Caco-2 (cell line): Measurements from ENCODE around the gene GOLGA6L2. TPM values are rescaled to one million over a fixed set of nuclear protein-coding genes. Genes with fewer than 3 reads are reported as not detected.
"Not testable (repeated sequence)": the region's sequence is repeated elsewhere in the genome, so short reads cannot be mapped to it uniquely, and the experiment has no call there.

Experiments
- BruUV-seq: library from RNA; stranded (reverse); fragments of 400-500 nt; replicated peaks from 2 replicates; lab custom pipeline; 2021; lab: Mats Ljungman, UMichigan
- CTCF ChIA-PET: fragments of 300-600 bp; sonication (Branson Sonifier 250); formaldehyde crosslinking; loops from one replicate; lab custom pipeline; 2022; ENCODE audit warnings: antibody characterized with exemption; lab: Charles Lee
- POLR2A ChIA-PET: fragments of 300-600 bp; sonication (Branson Sonifier 250); formaldehyde crosslinking; loops from one replicate; lab custom pipeline; 2022; ENCODE audit warnings: antibody characterized with exemption; lab: Charles Lee
- DNase-seq, 2 experiments: peaks; one replicate each; pipeline versions ENCODE4 v3.0.0 to v3.0.0-alpha.2; 2020 to 2022
- H3K27me3 ChIP-seq: replicated peaks from 2 replicates; pipeline ENCODE4 v1.6.0; 2011; ENCODE audit warnings: low read length; ENCODE audit not compliant: control insufficient read depth, insufficient read depth
- H3K36me3 ChIP-seq: 2 replicates; pipeline ENCODE4 v1.5.1; 2011; ENCODE audit warnings: low read length; ENCODE audit not compliant: control insufficient read depth, insufficient read depth
- H3K4me1 ChIP-seq: fragments of 250-450 bp; sonication (Bioruptor Pico); 2 replicates; pipeline ENCODE4 v1.5.1; 2020; ENCODE audit warnings: mild to moderate bottlenecking
- H3K4me3 ChIP-seq: 2 replicates; pipeline ENCODE4 v1.5.1; 2011; ENCODE audit warnings: low read depth, mild to moderate bottlenecking, control low read depth, low read length
- H3K9me3 ChIP-seq: fragments of 250-450 bp; sonication (Bioruptor Pico); 2 replicates; pipeline ENCODE4 v1.5.1; 2020; ENCODE audit warnings: mild to moderate bottlenecking, moderate library complexity
- H3K27ac Mint-ChIP-seq: one replicate; pipeline ENCODE4 v1.8.0; 2022; ENCODE audit warnings: mixed read lengths; ENCODE audit not compliant: unreplicated experiment
- H3K27me3 Mint-ChIP-seq: one replicate; pipeline ENCODE4 v1.8.0; 2022; ENCODE audit warnings: mixed read lengths; ENCODE audit not compliant: insufficient read depth, unreplicated experiment
- H3K36me3 Mint-ChIP-seq: one replicate; pipeline ENCODE4 v1.8.0; 2022; ENCODE audit warnings: mild to moderate bottlenecking, mixed read lengths; ENCODE audit not compliant: insufficient read depth, unreplicated experiment
- H3K4me1 Mint-ChIP-seq: one replicate; pipeline ENCODE4 v1.8.0; 2022; ENCODE audit warnings: low read depth, mixed read lengths; ENCODE audit not compliant: unreplicated experiment
- H3K4me3 Mint-ChIP-seq: one replicate; pipeline ENCODE4 v1.8.0; 2022; ENCODE audit warnings: mild to moderate bottlenecking, moderate library complexity, mixed read lengths; ENCODE audit not compliant: unreplicated experiment
- H3K9me3 Mint-ChIP-seq: one replicate; pipeline ENCODE4 v1.8.0; 2022; ENCODE audit warnings: mixed read lengths; ENCODE audit not compliant: unreplicated experiment
- CTCF ChIP-seq, 2 experiments: fragments of 200-600 bp in 1 of 2; IDR thresholded peaks; 1 replicate in 1 of 2; 2 replicates in 1 of 2; pipeline versions ENCODE4 v1.5.1 to v1.8.0; 2011 to 2022; ENCODE audit warnings: antibody characterized with exemption in 1 of 2, control low read depth in 1 of 2, inconsistent platforms in 1 of 2, low read depth in 1 of 2, low read length in 1 of 2, mild to moderate bottlenecking in 1 of 2, moderate library complexity in 1 of 2; ENCODE audit not compliant: insufficient read depth in 1 of 2, severe bottlenecking in 1 of 2, unreplicated experiment in 1 of 2
- intact Hi-C: fragments of 100-400 bp; cut with micrococcal nuclease; formaldehyde crosslinking; loops from one replicate; pipeline ENCODE4 v1.10.0; 2022; ENCODE audit not compliant: unreplicated experiment
- total RNA-seq: library from RNA; stranded (reverse); gene quantifications from 2 replicates; pipeline ENCODE4 v1.2.3, GENCODE V29; 2022

GOLGA6L2 gene
- total RNA-seq, 1 experiment from 2014 or later = not detected

GRCh38 chr15:23416349-23417276, 30.4 kb downstream of the GOLGA6L2 start:
- H3K4me1 ChIP-seq = no peaks in the 10 kb centered on the region
- Mint-ChIP-seq H3K27me3 (no peaks in the 10 kb centered on the region), H3K4me3 (no peak overlapping the region), H3K9me3 (no peaks in the 10 kb centered on the region), H3K36me3 (no peaks in the 10 kb centered on the region), H3K4me1 (no peaks in the 10 kb centered on the region), H3K27ac (no peak overlapping the region)
- H3K4me3 ChIP-seq = no peak overlapping the region
- no peaks in the 10 kb centered on the region for H3K27me3 ChIP-seq
- no peak for TF ChIP-seq CTCF (IDR thresholded peaks at IDR 0.05; ENCODE audit: insufficient read depth in 1 of 2, low read depth in 1 of 2, low read length in 1 of 2, severe bottlenecking in 1 of 2, unreplicated experiment in 1 of 2)
- peak; percentile 25 to 36 for DNase-seq
- no peaks in the 10 kb centered on the region for H3K36me3 ChIP-seq
- intact Hi-C loops = no loop called here
- no peaks in the 10 kb centered on the region for H3K9me3 ChIP-seq
- POLR2A ChIA-PET = no interaction called here
- CTCF ChIA-PET = no interaction called here
- no TSS peak for BruUV-seq

- H3K27me3 Mint-ChIP-seq, H3K9me3 Mint-ChIP-seq, POLR2A ChIA-PET, H3K4me3 ChIP-seq, CTCF ChIA-PET, H3K4me3 Mint-ChIP-seq, H3K36me3 ChIP-seq, BruUV-seq, H3K36me3 Mint-ChIP-seq, H3K27me3 ChIP-seq, H3K9me3 ChIP-seq, H3K4me1 ChIP-seq, H3K27ac Mint-ChIP-seq, H3K4me1 Mint-ChIP-seq: not testable (repeated sequence)
- intact Hi-C loops = loop anchor here (1.0 kb wide), 1 partner anchor 81 kb away; no protein-coding TSS in a partner anchor
- DNase-seq = peak in 1 of 2 experiments; percentile 1
Measured at GRCh38 chr15:23415866-23416265, 31.2 kb downstream of the GOLGA6L2 start.

- ChIA-PET POLR2A (no interaction called here), CTCF (no interaction called here)
- no peaks in the 10 kb centered on the region for H3K27me3 ChIP-seq
- Mint-ChIP-seq H3K27ac (no peak overlapping the region), H3K4me3 (no peak overlapping the region), H3K27me3 (no peaks in the 10 kb centered on the region), H3K4me1 (no peaks in the 10 kb centered on the region), H3K36me3 (no peaks in the 10 kb centered on the region), H3K9me3 (no peaks in the 10 kb centered on the region)
- intact Hi-C loops = loop anchor here (1.0 kb wide), 1 partner anchor 82 kb away; no protein-coding TSS in a partner anchor
- peak in 1 of 2 experiments; percentile 18 for DNase-seq
- BruUV-seq = no TSS peak
- H3K4me1 ChIP-seq = no peaks in the 10 kb centered on the region
- no peaks in the 10 kb centered on the region for H3K9me3 ChIP-seq
- no peaks in the 10 kb centered on the region for H3K36me3 ChIP-seq
- TF ChIP-seq CTCF (IDR thresholded peaks at IDR 0.05; ENCODE audit: insufficient read depth in 1 of 2, low read depth in 1 of 2, low read length in 1 of 2, severe bottlenecking in 1 of 2, unreplicated experiment in 1 of 2) = no peak
- H3K4me3 ChIP-seq = no peak overlapping the region
Measured at GRCh38 chr15:23415321-23415865, 31.6 kb downstream of the GOLGA6L2 start.

- H3K27ac Mint-ChIP-seq, H3K9me3 ChIP-seq, POLR2A ChIA-PET, H3K4me3 Mint-ChIP-seq, H3K4me3 ChIP-seq, H3K9me3 Mint-ChIP-seq, CTCF ChIA-PET, BruUV-seq, H3K4me1 ChIP-seq, H3K4me1 Mint-ChIP-seq, H3K36me3 Mint-ChIP-seq, H3K36me3 ChIP-seq, H3K27me3 ChIP-seq, H3K27me3 Mint-ChIP-seq: not testable (repeated sequence)
- DNase-seq = peak in 1 of 2 experiments; percentile 10
- intact Hi-C loops = loop anchor here (1.0 kb wide), 1 partner anchor 34 kb away; no protein-coding TSS in a partner anchor
Measured at GRCh38 chr15:23412881-23413600, 34.0 kb downstream of the GOLGA6L2 start.
